ENCODE data around the gene DCLK1.

DNA sequence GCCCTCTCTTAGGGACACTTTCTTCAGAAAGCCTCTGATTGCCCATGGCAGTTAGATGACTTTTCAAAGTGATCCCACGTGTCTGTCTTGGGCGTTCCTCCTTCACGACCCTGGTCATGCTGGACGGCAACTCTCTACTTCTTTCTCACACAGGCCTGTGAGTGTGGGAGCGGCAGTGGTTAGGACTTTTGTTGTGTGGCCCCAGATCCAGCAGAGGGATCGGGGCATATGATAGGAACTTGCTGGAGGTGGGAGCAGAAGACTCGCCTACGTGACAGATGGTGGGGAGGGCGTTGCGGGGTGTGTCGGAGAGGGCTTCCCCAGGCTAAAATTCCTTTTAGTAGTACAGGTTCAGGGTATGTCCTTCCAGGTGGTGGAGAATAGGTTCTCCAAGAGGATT, 365.2 kb downstream of the DCLK1 start:
- TF ChIP-seq POLR2AphosphoS5 (IDR thresholded peaks at IDR 0.05) (no peak), EP300 (IDR thresholded peaks at IDR 0.05) (no peak), POLR2A (IDR thresholded peaks at IDR 0.05) (no peak)
- TF ChIP-seq, protein P1, sequence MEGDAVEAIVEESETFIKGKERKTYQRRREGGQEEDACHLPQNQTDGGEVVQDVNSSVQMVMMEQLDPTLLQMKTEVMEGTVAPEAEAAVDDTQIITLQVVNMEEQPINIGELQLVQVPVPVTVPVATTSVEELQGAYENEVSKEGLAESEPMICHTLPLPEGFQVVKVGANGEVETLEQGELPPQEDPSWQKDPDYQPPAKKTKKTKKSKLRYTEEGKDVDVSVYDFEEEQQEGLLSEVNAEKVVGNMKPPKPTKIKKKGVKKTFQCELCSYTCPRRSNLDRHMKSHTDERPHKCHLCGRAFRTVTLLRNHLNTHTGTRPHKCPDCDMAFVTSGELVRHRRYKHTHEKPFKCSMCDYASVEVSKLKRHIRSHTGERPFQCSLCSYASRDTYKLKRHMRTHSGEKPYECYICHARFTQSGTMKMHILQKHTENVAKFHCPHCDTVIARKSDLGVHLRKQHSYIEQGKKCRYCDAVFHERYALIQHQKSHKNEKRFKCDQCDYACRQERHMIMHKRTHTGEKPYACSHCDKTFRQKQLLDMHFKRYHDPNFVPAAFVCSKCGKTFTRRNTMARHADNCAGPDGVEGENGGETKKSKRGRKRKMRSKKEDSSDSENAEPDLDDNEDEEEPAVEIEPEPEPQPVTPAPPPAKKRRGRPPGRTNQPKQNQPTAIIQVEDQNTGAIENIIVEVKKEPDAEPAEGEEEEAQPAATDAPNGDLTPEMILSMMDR (IDR thresholded peaks at IDR 0.05) = no peak

Data from suprapubic skin (tissue), 4 donors.